NCI-H2029 (cell line): ENCODE data around the gene RUNX3.

ENCODE experiments used
- DNase-seq: peaks from one replicate; lab custom pipeline; 2025; lab: John Stamatoyannopoulos, UW

RUNX3 gene

GRCh38 chr1:24946861-24947658, 17.0 kb upstream of the RUNX3 start:
- no peak for DNase-seq

GRCh38 chr1:24945354-24946326, 15.6 kb upstream of the RUNX3 start:
- DNase-seq, result no peak

- no peak for DNase-seq
These were observed 14.2 kb upstream of the RUNX3 start for GRCh38 chr1:24944318-24944717.

GRCh38 chr1:24942789-24943188, 12.7 kb upstream of the RUNX3 start:
- no peak for DNase-seq

- no peak for DNase-seq
These were observed 11.5 kb upstream of the RUNX3 start for GRCh38 chr1:24941564-24941963.

- DNase-seq, result no peak
These were observed 10.2 kb upstream of the RUNX3 start for GRCh38 chr1:24940231-24940630.

- no peak for DNase-seq
These were observed 9.7 kb upstream of the RUNX3 start for GRCh38 chr1:24939675-24940193.

GRCh38 chr1:24939040-24939674, 9.1 kb upstream of the RUNX3 start:
- no peak for DNase-seq

GRCh38 chr1:24938276-24938675, 8.2 kb upstream of the RUNX3 start:
- DNase-seq, result no peak

- DNase-seq, result no peak
These were observed 6.6 kb upstream of the RUNX3 start for GRCh38 chr1:24936684-24937083.

GRCh38 chr1:24935615-24936484, 5.8 kb upstream of the RUNX3 start:
- DNase-seq, result no peak

GRCh38 chr1:24935196-24935526, 5.1 kb upstream of the RUNX3 start:
- no peak for DNase-seq

GRCh38 chr1:24934310-24935195, 4.5 kb upstream of the RUNX3 start:
- no peak for DNase-seq

GRCh38 chr1:24933468-24933867, 3.4 kb upstream of the RUNX3 start:
- DNase-seq, result no peak

GRCh38 chr1:24932725-24933294, 2.7 kb upstream of the RUNX3 start:
- DNase-seq, result peak; percentile 44

GRCh38 chr1:24932284-24932683, 2.2 kb upstream of the RUNX3 start:
- peak; percentile 34 for DNase-seq

- no peak for DNase-seq
These were observed 1.6 kb upstream of the RUNX3 start for GRCh38 chr1:24931468-24932231.

- no peak for DNase-seq
These were observed 1.0 kb upstream of the RUNX3 start for GRCh38 chr1:24931146-24931467.
